ENCODE measurements around the gene RAB35.
"Not testable (repeated sequence)": the region's sequence is repeated elsewhere in the genome, so short reads cannot be mapped to it uniquely, and the experiment has no call there.

RAB35 gene

DNA sequence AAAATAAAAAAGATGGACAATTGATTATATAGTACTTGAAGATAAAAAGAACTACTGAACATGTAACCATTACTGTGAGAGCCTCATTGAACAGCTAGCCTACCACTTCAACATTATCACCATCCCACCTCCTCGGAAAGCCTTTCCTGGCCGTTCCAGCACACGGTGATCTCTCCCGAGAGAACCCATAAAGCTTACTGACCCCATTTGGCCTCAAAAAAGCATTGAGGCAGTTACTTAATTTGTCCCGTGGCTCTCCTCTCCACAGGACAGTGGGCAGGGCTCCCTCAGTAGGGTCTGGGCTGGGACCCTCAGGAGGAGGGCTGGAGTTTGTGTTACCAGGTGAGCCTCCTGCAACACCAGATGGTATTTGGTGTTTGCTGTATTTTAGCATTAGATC is 55.8 kb downstream of the RAB35 start:
- no peak for DNase-seq (ENCODE audit: low read depth, low spot score)

GRCh38 chr12:120060196-120060595 is 56.4 kb downstream of the RAB35 start:
- DNase-seq (ENCODE audit: low read depth, low spot score), result no peak

DNA sequence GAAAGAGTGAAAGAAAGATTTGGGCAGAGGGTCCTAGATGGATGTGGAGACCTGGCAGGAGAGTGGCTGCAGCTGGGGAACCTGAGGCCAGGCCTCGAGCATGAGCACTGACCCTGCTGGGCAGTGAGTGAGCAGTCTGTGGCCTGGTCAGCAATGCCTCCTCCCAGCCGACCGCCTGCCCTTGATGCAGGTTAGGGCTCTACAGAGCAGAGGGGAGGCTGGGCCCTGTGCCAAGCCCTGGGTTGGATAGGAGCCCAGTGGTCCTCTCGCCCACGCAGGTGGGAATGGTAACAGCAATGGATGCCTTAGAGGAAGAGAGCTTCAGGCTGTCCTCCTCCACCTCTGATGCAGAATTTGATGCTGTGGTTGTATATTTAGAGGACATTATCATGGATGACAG is 59.8 kb downstream of the RAB35 start:
- DNase-seq (ENCODE audit: low read depth, low spot score), result no peak

GRCh38 chr12:120055231-120056000 is 61.1 kb downstream of the RAB35 start:
- no peak for DNase-seq (ENCODE audit: low read depth, low spot score)

DNA sequence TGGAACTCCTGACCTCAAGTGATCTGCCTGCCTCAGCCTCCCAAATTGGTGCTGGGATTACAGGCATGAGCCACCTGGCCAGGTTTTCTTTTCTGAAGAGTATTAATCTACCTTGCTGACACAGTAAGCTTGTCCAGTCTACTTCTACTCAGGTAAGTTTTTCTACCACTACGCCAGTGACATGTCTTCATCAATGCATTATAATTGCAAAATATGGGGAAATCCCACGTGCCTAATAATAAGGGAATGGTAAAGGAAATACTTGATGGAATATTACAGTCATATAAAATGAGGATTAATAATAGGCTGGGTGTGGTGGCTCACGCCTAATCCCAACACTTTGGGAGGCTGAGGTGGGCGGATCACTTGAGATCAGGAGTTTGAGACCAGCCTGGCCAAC is 62.3 kb downstream of the RAB35 start:
- no peak for DNase-seq (ENCODE audit: low read depth, low spot score)

DNA sequence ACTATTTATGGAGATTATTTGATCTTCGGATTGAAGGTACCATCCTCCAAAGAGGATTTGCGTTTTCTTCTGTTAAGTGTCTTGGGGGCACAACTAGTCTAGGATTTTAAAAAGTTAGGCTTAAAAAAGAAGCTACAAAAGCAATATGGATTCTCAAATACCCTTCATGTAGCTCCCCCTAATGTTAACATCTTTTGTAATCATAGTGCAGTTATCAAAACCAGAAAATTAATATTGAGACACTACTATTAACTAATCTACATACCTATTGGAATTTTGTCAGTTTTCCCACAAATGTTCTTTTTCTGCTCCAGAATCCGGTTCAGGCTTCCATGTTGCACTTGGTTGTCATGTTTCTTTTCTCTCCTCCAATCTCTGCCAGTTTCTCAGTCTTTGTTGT is 65.0 kb downstream of the RAB35 start:
- DNase-seq (ENCODE audit: low read depth, low spot score), result no peak

GRCh38 chr12:120049426-120049825 is 67.1 kb downstream of the RAB35 start:
- DNase-seq (ENCODE audit: low read depth, low spot score), result no peak

DNA sequence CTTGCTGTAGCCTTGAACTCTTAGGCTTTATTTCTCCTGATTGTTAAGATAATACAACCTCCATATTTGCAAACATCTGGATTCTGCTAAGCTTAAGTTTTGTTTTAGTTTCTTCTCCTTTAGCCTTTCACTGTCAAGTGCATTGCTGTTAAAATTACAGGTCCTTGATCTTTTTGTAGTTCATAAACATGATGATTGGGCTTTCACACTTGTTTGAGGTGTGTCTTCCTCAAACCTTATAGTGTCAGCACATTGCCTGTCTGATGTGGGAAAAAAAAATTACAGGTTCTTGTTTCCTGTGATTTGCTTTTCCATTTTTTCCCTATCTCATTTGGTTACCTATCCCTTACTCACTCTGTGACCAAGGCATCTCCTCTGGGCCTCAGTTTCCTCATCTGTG is 68.3 kb downstream of the RAB35 start:
- no peak for DNase-seq (ENCODE audit: low read depth, low spot score)

GRCh38 chr12:120047072-120047471 is 69.5 kb downstream of the RAB35 start:
- no peak for DNase-seq (ENCODE audit: low read depth, low spot score)

DNA sequence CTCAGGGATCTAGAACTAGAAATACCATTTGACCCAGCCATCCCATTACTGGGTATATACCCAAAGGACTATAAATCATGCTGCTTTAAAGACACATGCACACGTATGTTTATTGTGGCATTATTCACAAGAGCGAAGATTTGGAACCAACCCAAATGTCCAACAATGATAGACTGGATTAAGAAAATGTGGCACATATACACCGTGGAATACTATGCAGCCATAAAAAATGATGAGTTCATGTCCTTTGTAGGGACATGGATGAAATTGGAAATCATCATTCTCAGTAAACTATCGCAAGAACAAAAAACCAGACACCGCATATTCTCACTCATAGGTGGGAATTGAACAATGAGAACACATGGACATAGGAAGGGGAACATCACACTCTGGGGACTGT is 71.2 kb downstream of the RAB35 start:
- DNase-seq (ENCODE audit: low read depth, low spot score), result not testable (repeated sequence)

Measured in activated naive CD8-positive, alpha-beta T cell treated with anti-CD3 and anti-CD28 coated beads, Interleukin-2, amount 50 U/mL, for 16 hours (primary cell).